Body of pancreas (tissue), 4 donors: ENCODE data around the gene SLC25A23. TPM values are rescaled to one million over a fixed set of nuclear protein-coding genes. Genes with fewer than 3 reads are reported as not detected.
A peak's percentile ranks its signal among the peaks of the same experiment; 100 is the strongest.

Experiments used
- ATAC-seq: fragments of 150-250 bp; one replicate; pipeline ENCODE4 v1.9.1; 2016
- DNase-seq, 4 donors: peaks; one replicate each; pipeline ENCODE4 v3.0.0-alpha.2; 2019
- H3K27ac ChIP-seq, 4 donors: fragments of 200-600 bp; sonication (generic); 1 replicate in 3 of 4; 2 replicates in 1 of 4; pipeline versions ENCODE4 v1.5.1 to v1.6.1; 2016 to 2019; ENCODE audit warnings: mild to moderate bottlenecking in 1 of 4, mixed read lengths in 1 of 4, moderate library complexity in 1 of 4
- H3K27me3 ChIP-seq, 2 donors: fragments of 200-600 bp; sonication (generic); one replicate each; pipeline ENCODE4 v1.6.0; 2016; ENCODE audit warnings: mild to moderate bottlenecking in 1 of 2
- H3K36me3 ChIP-seq, 2 donors: fragments of 200-600 bp; sonication (generic); replicated peaks in 1 of 2; 2 replicates each; pipeline ENCODE4 v1.5.1; 2016; ENCODE audit warnings: low read depth in 2 of 2; ENCODE audit not compliant: insufficient read depth in 1 of 2
- H3K4me1 ChIP-seq: fragments of 200-600 bp; sonication (generic); one replicate; pipeline ENCODE4 v1.6.0; 2016
- H3K4me3 ChIP-seq, 2 donors: fragments of 200-600 bp; sonication (generic); 1 replicate in 1 of 2; 2 replicates in 1 of 2; pipeline ENCODE4 v1.5.1; 2016 to 2019
- H3K9me3 ChIP-seq, 3 donors: fragments of 200-600 bp; sonication (generic); 1 replicate in 2 of 3; 2 replicates in 1 of 3; pipeline ENCODE4 v1.5.1; 2016
- POLR2A ChIP-seq, 3 donors: fragments of 450-650 bp; IDR thresholded peaks; one replicate each; pipeline ENCODE4 v1.6.1; 2016; ENCODE audit warnings: antibody characterized with exemption in 3 of 3, mild to moderate bottlenecking in 2 of 3
- WGBS, 2 donors: methylation state at CpG; one replicate each; pipeline ENCODE4 v1.1.5; 2017; 5-methylcytosine and 5-hydroxymethylcytosine counted together
- intact Hi-C: fragments of 100-400 bp; cut with DNase I; formaldehyde crosslinking; loops from one replicate; pipeline ENCODE4 v1.15.1; 2023
- total RNA-seq, 2 donors: library from RNA; depleted of rRNA; stranded (reverse); fragments of >200 nt; gene quantifications; one replicate each; pipeline ENCODE4 v1.1.0, GENCODE V29; 2016
- TF ChIP-seq, protein P1 (sequence below), 7 experiments: fragments of 450-650 bp in 4 of 7; fragments of 200-600 bp in 3 of 7; sonication (generic) in 3 of 7; IDR thresholded peaks; one replicate each; pipeline ENCODE4 v1.5.1; 2016 to 2019; ENCODE audit warnings: antibody characterized with exemption in 7 of 7

The SLC25A23 gene
- total RNA-seq, 2 donors from 2014 or later, result 11.5 to 49.3 TPM

DNA sequence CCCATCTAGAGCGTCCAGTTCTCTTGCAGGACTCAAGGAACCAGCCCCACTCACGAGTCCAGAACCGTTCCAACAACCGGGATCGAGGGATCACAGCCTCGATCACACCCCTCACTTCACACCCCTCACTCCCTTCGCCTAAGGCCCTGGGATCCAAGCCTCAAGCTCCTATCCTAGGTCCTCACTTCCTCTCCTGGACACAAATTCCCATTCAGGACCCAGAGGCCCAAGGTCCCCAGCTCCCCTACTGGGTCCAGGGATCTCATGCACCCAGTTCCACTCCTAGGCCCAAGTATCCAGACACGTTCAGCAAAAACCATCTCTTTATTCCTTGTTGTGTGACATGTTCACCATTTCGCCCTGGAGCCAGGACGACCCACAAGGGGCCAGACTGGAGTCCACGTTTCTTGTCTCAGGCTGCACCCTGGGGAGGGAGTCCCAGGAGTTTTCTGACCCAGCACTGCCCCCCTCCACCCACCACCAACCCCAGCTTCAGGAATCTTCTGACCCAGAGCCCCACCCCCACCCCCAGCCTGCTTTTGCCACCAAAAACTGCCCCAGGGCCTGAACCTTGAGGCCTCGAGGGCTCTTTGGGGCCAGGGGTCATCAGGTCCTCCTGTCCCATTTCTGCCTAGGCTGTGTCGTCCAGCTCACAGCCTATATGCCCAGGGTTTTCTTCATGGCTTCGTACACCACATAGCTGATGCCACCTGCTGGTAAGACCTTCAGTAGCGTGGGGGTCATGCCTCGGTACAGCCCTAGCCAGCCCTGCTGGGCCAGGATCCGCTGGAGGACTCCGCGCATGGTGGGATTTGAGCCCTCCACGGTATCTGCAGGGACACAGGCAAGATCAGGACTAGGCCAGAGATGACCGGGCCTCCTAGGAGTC lies 33.6 kb downstream of the SLC25A23 start:
- WGBS, 2 donors, result 91 to 94% methylated on average over 18 to 19 of the region's 21 CpGs
- intact Hi-C loops, result no loop called here
- peaks cover 19% of the 10 kb centered on the region for H3K4me1 ChIP-seq

DNA sequence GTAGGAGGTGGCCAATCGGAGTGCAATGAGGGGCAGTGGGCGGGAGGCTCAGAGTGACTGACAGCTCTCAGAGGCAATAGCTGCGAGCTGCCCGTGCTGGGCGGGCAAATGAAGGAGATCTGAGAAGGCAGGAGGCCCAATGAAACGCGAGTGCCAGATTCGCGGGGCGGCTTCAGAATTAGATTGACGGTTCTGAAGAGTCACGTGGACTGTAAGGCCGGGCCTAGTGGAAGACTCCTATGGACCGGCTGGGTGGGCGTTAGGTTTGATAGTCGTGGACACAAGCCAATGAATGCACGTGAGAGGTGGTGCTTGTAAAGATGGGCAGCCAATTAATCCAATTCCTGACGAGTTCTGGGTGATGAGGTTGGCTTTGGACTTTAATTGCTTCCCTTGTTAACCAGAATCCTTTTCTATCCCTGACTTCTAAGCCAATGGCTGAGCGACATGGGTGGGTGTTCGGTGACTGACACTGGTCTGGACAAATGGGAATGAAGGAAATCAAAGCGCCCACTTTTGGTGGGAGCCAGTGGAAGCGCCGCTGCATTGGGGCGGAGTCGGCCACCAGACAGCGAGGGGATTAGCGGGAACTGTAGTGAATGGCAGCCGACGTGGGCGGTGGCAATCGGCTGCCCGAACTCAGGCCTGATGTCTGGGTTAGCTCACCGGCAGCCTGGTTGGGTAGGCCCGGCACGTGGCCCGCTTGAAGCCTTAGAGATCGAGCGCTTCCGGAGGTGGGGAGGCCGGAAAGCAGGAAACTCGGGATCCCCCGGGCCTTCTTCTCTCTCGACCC lies 34.5 kb downstream of the SLC25A23 start:
- peak overlapping the region; percentile 63 to 82 (median 78) for H3K27ac ChIP-seq
- H3K9me3 ChIP-seq, result no peaks in the 10 kb centered on the region
- H3K4me3 ChIP-seq, result no peak overlapping the region
- ATAC-seq (peak; percentile 91), DNase-seq (peak; percentile 100)
- intact Hi-C loops, result no loop called here
- H3K4me1 ChIP-seq, result peaks cover 19% of the 10 kb centered on the region
- H3K27me3 ChIP-seq, result no peaks in the 10 kb centered on the region
- WGBS, 2 donors, result 6 to 21% methylated on average over 22 to 42 of the region's 43 CpGs
- peak in 1 of 3 donors; percentile 32 for TF ChIP-seq POLR2A (IDR thresholded peaks at IDR 0.05)
- TF ChIP-seq, protein P1, sequence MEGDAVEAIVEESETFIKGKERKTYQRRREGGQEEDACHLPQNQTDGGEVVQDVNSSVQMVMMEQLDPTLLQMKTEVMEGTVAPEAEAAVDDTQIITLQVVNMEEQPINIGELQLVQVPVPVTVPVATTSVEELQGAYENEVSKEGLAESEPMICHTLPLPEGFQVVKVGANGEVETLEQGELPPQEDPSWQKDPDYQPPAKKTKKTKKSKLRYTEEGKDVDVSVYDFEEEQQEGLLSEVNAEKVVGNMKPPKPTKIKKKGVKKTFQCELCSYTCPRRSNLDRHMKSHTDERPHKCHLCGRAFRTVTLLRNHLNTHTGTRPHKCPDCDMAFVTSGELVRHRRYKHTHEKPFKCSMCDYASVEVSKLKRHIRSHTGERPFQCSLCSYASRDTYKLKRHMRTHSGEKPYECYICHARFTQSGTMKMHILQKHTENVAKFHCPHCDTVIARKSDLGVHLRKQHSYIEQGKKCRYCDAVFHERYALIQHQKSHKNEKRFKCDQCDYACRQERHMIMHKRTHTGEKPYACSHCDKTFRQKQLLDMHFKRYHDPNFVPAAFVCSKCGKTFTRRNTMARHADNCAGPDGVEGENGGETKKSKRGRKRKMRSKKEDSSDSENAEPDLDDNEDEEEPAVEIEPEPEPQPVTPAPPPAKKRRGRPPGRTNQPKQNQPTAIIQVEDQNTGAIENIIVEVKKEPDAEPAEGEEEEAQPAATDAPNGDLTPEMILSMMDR (IDR thresholded peaks at IDR 0.05), result peak in 1 of 7 experiments; percentile 9
- H3K36me3 ChIP-seq, result no peaks in the 10 kb centered on the region

More for the DNA sequence above, 33.6 kb downstream of the SLC25A23 start:
- H3K27ac ChIP-seq, result peak overlapping the region; percentile 63 to 82 (median 78)
- H3K36me3 ChIP-seq, result no peaks in the 10 kb centered on the region
- H3K4me3 ChIP-seq, result no peak overlapping the region
- no peak for DNase-seq
- no peaks in the 10 kb centered on the region for H3K27me3 ChIP-seq
- ATAC-seq, result no peak
- H3K9me3 ChIP-seq, result no peaks in the 10 kb centered on the region
- no peak for TF ChIP-seq POLR2A (IDR thresholded peaks at IDR 0.05)
- TF ChIP-seq, protein P1 (IDR thresholded peaks at IDR 0.05), result no peak

DNA sequence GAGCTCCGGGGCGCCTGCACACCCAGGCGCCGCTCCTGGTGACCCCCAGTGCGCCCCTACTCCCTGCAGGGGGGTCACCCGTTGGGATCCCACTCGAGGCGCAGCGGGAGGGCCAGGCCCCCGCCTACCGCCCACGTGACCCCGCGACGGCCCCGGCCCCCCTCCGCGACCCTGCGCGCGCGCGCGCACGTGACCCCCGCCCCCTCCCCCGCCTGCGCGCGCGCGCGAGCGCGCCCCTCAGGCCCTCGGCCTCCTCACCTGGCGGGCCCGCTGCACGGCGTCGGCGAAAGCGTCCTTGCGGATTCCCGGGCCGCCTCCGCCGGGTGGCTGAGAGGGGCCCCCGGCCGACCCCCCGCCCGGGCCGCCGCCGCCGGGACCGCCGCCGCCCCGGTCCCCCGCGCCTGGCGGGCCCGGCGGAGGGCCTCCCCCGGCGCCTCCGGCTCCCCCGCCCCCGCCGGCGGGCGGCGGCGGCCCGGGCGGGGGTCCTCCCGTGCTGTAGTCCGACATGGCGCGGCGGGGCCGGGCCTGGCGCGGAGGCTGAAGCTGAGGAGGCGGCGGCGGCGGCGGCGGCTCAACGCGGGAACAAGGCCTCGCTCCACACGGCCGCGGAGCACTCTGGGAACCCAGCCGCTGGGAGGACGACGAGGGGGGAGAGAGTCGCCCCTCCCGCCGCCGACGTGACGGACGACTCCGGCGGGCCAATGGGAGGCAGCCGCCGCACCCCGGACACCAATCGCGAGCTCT lies 35.2 kb downstream of the SLC25A23 start, which contains the start of gene KHSRP:
KHSRP (minus strand) TSS at position 617 of the 744 bp plus-strand sequence; CDS start at position 507, 110 bp downstream.
- peak; percentile 41 to 74 (median 63) for TF ChIP-seq POLR2A (IDR thresholded peaks at IDR 0.05)
- TF ChIP-seq, protein P1 (IDR thresholded peaks at IDR 0.05), result no peak
- DNase-seq, result no peak
- no peaks in the 10 kb centered on the region for H3K9me3 ChIP-seq
- ATAC-seq, result no peak
- peak within 1 kb of the TSS; percentile 63 to 82 (median 78) for H3K27ac ChIP-seq
- no peaks in the 10 kb centered on the region for H3K27me3 ChIP-seq
- WGBS, 2 donors, result 0% methylated on average over 16 of the region's 114 CpGs; no CpG with 5 or more reads in 1 of the 2 donors
- peaks cover 19% of the 10 kb centered on the region for H3K4me1 ChIP-seq
- H3K4me3 ChIP-seq, result peak within 1 kb of the TSS; percentile 42 to 72
- no peaks in the 10 kb centered on the region for H3K36me3 ChIP-seq
- intact Hi-C loops, result no loop called here

DNA sequence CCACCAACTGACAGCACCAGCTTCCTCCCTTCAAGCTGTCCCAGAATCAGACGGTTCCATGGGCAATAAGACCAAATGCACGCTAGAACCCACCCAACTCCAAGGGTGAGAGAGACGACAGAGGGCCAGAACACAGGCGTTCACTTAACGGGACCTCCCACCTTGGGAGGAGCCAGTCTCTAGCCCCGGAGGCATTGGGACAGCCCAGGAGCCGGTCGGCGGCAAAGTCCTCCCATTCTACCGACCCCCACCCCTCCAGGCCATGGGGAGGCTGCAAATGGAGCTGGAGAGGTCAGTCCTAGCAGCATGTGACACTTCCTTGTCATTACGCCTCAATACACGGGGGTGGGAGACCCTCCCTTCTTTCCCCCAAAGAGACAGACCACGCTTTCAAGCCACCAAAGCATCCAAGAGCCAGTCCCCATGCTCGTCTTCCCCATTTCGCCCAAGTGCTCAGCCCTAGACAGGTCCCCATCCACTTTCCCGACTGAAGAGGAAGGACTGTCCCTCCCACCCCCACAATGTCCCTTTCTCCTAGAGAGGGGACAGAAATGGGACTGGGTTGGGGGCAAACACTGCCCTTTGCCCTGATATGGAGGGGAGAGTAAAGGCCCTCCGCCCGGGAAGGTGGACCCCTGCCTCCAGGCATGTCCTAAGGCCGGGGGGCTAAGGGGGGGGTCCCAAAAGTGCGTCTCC lies 35.9 kb downstream of the SLC25A23 start:
- intact Hi-C loops, result no loop called here
- peaks cover 1 to 6% of the 10 kb centered on the region in 2 donors for H3K36me3 ChIP-seq
- peak in 2 of 4 donors; percentile 32 to 34 for DNase-seq
- H3K4me1 ChIP-seq, result peaks cover 19% of the 10 kb centered on the region
- ATAC-seq, result no peak
- peak overlapping the region in 3 of 4 donors; percentile 53 to 68 (median 58) for H3K27ac ChIP-seq
- TF ChIP-seq, protein P1 (IDR thresholded peaks at IDR 0.05), result no peak
- TF ChIP-seq POLR2A (IDR thresholded peaks at IDR 0.05), result no peak
- H3K27me3 ChIP-seq, result no peaks in the 10 kb centered on the region
- 1 to 2% methylated on average over 15 to 19 of the region's 20 CpGs for WGBS, 2 donors
- no peaks in the 10 kb centered on the region for H3K9me3 ChIP-seq
- peak overlapping the region; percentile 42 to 72 for H3K4me3 ChIP-seq
